IgD-negative memory B cell (primary cell): ENCODE measurements around the gene GPR15. TPM values are rescaled to one million over a fixed set of nuclear protein-coding genes. Genes with fewer than 3 reads are reported as not detected.
A peak's percentile ranks its signal among the peaks of the same experiment; 100 is the strongest.

Source experiments
- H3K27ac Mint-ChIP-seq, 3 donors: one replicate each; pipeline ENCODE4 v1.8.0; 2020 to 2022; ENCODE audit warnings: mild to moderate bottlenecking in 3 of 3, mixed read lengths in 3 of 3, moderate library complexity in 1 of 3
- H3K27me3 Mint-ChIP-seq: one replicate; pipeline ENCODE4 v1.8.0; 2021; ENCODE audit warnings: mixed read lengths
- H3K36me3 Mint-ChIP-seq: one replicate; pipeline ENCODE4 v1.8.0; 2020; ENCODE audit warnings: mild to moderate bottlenecking, mixed read lengths
- H3K4me1 Mint-ChIP-seq, 3 donors: one replicate each; pipeline ENCODE4 v1.8.0; 2020 to 2022; ENCODE audit warnings: mixed read lengths in 3 of 3, mild to moderate bottlenecking in 1 of 3
- H3K4me3 Mint-ChIP-seq, 4 donors: one replicate each; pipeline ENCODE4 v1.8.0; 2020 to 2022; ENCODE audit warnings: mild to moderate bottlenecking in 4 of 4, mixed read lengths in 4 of 4, moderate library complexity in 3 of 4
- H3K9me3 Mint-ChIP-seq, 3 donors: one replicate each; pipeline ENCODE4 v1.8.0; 2020 to 2021; ENCODE audit warnings: mixed read lengths in 3 of 3, mild to moderate bottlenecking in 1 of 3
- polyA plus RNA-seq: library from polyadenylated mRNA; unstranded; fragments of 300-500 nt; fragmentation: Illumina TruSeq; gene quantifications from one replicate; pipeline ENCODE4 v1.2.3, GENCODE V29; 2021

The GPR15 gene
- polyA plus RNA-seq = 3.1 TPM

DNA sequence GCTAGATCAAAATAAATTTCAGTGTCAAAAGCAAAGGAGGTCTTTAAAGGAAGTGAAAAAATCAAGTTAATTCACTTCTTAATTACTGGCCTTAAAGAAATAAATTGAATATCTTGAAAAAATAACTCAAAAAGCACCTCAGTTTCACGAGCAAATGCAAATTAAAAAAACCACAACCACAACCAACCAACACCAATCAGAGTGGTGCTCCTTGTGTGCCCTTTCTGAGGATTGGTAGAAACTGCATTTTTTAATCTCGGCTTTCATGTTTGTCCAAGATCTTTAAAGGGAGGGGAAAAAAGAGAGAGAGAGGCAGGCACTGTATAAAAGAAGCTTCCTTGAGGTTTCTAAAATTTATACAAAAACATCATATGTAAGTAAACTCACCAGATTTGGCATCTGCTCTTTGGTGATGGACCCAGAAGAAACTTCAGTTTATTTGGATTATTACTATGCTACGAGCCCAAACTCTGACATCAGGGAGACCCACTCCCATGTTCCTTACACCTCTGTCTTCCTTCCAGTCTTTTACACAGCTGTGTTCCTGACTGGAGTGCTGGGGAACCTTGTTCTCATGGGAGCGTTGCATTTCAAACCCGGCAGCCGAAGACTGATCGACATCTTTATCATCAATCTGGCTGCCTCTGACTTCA, at the start of gene GPR15:
GPR15 (plus strand) TSS at position 357 of the 653 bp plus-strand sequence; CDS start at position 413, 56 bp downstream.
- Mint-ChIP-seq H3K27me3 (no peaks in the 10 kb centered on the region), H3K36me3 (no peaks in the 10 kb centered on the region), H3K4me1 (peaks cover 9 to 12% (median 11%) of the 10 kb centered on the region in 3 donors), H3K9me3 (no peaks in the 10 kb centered on the region), H3K27ac (peak within 1 kb of the TSS; percentile 0 to 74 (median 48)), H3K4me3 (peak within 1 kb of the TSS; percentile 53 to 85 (median 76))

DNA sequence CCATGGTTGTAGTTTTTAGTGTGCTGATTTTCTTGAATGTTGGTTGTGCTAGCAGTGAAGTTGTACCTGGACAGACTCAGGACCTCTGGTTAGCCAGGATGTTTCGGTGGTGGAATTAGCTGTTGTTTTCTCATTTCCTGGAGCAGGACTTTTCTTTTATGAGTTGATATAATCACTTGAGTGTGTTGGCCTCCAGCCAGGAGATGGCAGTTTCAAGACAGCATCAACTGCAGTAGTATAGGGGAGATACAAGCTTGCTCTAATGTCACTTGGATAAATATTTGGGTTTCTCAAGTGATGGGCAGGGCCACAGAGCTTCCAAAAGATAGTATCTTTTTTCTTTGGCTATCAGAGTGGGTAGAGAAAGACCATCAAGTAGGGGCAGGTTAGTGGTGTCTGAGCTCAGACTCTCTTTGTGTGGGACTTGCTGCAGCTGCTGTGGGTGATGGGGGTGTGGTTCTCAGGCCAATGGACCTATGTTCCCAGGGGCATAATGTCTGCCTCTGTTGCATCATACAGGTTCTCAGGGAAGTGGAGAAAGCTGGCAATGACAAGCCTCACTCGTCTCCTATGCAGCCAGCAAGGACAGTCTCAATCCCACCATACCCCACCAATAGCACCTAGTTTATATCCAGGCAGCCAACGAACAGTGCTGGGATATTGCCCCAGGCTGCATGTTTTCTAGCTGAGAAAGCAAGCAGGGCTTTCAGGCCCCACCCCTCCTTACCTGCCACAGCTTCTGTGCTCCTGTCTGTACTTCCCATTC, 48.9 kb upstream of the GPR15 start:
- H3K9me3 Mint-ChIP-seq = peaks cover 15 to 39% (median 18%) of the 10 kb centered on the region in 3 donors

GRCh38 chr3:98483626-98484025, 48.2 kb upstream of the GPR15 start:
- Mint-ChIP-seq H3K27me3 (peaks cover 15% of the 10 kb centered on the region), H3K4me3 (no peak overlapping the region), H3K9me3 (peaks cover 15 to 46% (median 21%) of the 10 kb centered on the region in 3 donors), H3K4me1 (no peaks in the 10 kb centered on the region), H3K27ac (no peak overlapping the region), H3K36me3 (peaks cover 2% of the 10 kb centered on the region)

More for the DNA sequence above, 48.9 kb upstream of the GPR15 start:
- no peak overlapping the region for H3K4me3 Mint-ChIP-seq
- no peaks in the 10 kb centered on the region for H3K4me1 Mint-ChIP-seq
- H3K27me3 Mint-ChIP-seq = peaks cover 14% of the 10 kb centered on the region
- peaks cover 2% of the 10 kb centered on the region for H3K36me3 Mint-ChIP-seq
- H3K27ac Mint-ChIP-seq = peak overlapping the region in 1 of 3 donors; percentile 63

DNA sequence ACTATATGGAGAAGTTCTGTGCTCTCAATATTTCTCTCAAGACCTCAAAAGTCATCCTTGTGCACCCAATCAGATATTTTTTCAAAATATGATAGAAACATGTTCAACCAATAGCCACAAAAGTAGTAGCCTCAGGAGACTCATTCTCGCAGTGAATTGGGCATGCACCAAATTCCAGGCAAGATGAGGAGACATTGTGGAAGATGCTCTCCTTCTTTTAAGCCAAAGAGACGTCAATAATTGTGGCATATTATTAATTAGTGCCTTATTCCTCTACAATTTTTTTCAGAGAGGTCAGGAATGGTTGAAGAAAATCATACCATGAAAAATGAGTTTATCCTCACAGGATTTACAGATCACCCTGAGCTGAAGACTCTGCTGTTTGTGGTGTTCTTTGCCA, 34.4 kb upstream of the GPR15 start, which contains the start of gene OR5K2:
OR5K2 (plus strand) TSS at position 301 of the 400 bp plus-strand sequence; CDS start at position 301, 0 bp downstream.
- H3K36me3 Mint-ChIP-seq = peaks cover 3% of the 10 kb centered on the region
- peaks cover 0 to 2% (median 0%) of the 10 kb centered on the region in 3 donors for H3K4me1 Mint-ChIP-seq
- H3K9me3 Mint-ChIP-seq = no peaks in the 10 kb centered on the region
- peaks cover 2% of the 10 kb centered on the region for H3K27me3 Mint-ChIP-seq
- H3K27ac Mint-ChIP-seq = no peak within 1 kb of the TSS
- H3K4me3 Mint-ChIP-seq = no peak within 1 kb of the TSS

DNA sequence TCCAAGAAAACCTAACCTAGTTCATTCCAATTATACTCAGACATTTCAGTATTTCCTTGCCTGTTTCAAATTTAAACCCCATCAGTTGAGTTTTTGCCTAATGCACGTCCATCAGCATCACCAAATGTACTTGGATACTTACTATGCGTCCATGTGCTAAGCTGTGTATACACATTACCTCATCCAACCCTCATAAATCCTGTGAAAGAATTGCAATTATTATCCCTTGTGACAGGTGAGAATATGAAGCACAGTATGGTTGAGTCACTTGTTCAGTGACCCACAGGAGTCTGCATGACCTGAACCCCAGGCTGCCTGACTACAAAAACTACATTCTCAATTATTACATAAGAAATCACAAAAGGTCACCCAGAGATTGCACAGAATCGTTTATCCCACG, 31.8 kb upstream of the GPR15 start:
- Mint-ChIP-seq H3K9me3 (no peaks in the 10 kb centered on the region), H3K4me3 (no peak overlapping the region), H3K36me3 (peaks cover 3% of the 10 kb centered on the region), H3K27me3 (peaks cover 2% of the 10 kb centered on the region), H3K27ac (no peak overlapping the region), H3K4me1 (peaks cover 0 to 6% (median 0%) of the 10 kb centered on the region in 3 donors)

GRCh38 chr3:98501270-98501669, 30.5 kb upstream of the GPR15 start:
- Mint-ChIP-seq H3K4me1 (peaks cover 0 to 6% (median 0%) of the 10 kb centered on the region in 3 donors), H3K4me3 (no peak overlapping the region), H3K27me3 (peaks cover 2% of the 10 kb centered on the region), H3K9me3 (no peaks in the 10 kb centered on the region), H3K36me3 (peaks cover 3% of the 10 kb centered on the region), H3K27ac (no peak overlapping the region)

DNA sequence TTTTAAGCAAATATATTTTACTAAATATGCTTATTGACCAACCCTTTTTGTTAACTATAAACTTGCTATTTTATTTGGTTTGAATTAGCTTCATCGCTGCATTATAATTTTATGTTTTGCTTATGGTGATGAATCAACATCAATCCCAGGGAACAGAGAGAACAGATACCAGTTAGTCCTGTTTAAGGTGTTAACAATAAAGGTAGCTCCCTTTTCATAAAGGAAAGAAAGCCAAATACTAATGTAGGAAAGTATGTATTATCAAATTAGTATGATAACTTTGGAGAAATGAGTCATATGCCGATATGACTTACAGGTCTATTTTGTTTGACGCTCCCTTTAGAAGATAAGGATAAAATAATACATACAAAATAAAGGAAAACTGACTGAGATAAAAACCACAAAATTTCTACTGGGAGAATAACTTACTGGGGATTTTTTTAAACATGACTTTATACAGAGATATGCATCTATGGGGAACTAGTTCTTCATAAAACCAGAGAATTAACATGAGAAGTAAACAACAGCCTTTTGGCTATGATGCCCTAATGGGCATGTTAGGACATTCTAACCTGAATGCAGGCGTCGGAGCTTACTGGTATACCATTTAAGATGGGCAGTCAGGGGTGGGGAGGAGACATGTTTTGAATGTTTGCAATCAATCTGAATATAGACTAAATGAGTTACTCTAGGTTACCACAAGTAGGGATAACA, 29.8 kb upstream of the GPR15 start:
- Mint-ChIP-seq H3K9me3 (no peaks in the 10 kb centered on the region), H3K27me3 (peaks cover 2% of the 10 kb centered on the region), H3K27ac (peak overlapping the region in 1 of 3 donors; percentile 61), H3K4me1 (peaks cover 0 to 6% (median 0%) of the 10 kb centered on the region in 3 donors), H3K36me3 (peaks cover 7% of the 10 kb centered on the region), H3K4me3 (no peak overlapping the region)

DNA sequence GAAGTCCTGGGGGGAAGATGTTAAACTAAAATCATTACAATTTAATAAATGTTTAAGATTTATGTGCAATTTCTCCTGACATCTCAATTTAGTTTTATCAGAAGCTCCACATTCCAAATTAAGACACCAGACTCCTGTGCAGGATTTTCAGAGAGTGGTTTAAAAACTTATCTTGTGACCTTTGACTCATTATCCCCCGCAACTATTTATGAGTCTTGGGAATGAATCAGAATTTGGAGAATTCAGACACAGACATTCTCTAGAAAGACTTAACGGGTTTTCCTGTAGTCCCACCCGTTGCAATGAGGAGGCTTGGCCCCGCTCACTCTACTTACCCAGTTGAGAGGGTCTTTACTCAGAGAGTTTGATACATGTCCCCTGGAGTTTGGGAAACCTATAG, 27.2 kb upstream of the GPR15 start:
- H3K27ac Mint-ChIP-seq = no peak overlapping the region
- H3K27me3 Mint-ChIP-seq = no peaks in the 10 kb centered on the region

GRCh38 chr3:98508582-98508981, 23.2 kb upstream of the GPR15 start:
- Mint-ChIP-seq H3K27ac (no peak overlapping the region), H3K4me1 (peaks cover 0 to 9% (median 2%) of the 10 kb centered on the region in 3 donors), H3K4me3 (no peak overlapping the region), H3K9me3 (no peaks in the 10 kb centered on the region), H3K27me3 (no peaks in the 10 kb centered on the region), H3K36me3 (peaks cover 7% of the 10 kb centered on the region)

More for the DNA sequence above, 27.2 kb upstream of the GPR15 start:
- H3K4me1 Mint-ChIP-seq = peaks cover 0 to 6% (median 0%) of the 10 kb centered on the region in 3 donors
- no peak overlapping the region for H3K4me3 Mint-ChIP-seq
- no peaks in the 10 kb centered on the region for H3K9me3 Mint-ChIP-seq
- H3K36me3 Mint-ChIP-seq = peaks cover 7% of the 10 kb centered on the region

GRCh38 chr3:98512576-98512975, 19.2 kb upstream of the GPR15 start:
- Mint-ChIP-seq H3K36me3 (peaks cover 8% of the 10 kb centered on the region), H3K9me3 (no peaks in the 10 kb centered on the region), H3K4me3 (no peak overlapping the region), H3K27ac (no peak overlapping the region), H3K27me3 (no peaks in the 10 kb centered on the region), H3K4me1 (peaks cover 0 to 9% (median 0%) of the 10 kb centered on the region in 3 donors)

DNA sequence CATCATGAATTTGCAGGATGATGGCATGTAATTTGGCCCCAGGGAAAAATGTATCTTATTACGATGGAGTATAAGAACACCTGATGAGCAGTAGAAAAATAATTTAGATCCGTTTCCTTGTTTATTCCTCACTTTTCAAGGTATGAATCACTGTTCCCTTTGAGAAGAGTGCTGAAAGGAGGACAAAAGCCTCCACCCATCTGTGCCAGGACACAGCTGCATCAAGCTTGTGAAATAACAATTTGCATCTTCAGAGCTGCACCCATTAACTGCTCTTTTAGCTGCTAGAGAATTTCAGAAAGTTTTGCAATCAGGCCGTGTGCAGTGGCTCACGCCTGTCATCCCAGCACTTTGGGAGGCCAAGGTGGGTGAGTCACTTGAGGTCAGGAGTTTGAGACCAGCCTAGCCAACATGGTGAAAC, 18.7 kb upstream of the GPR15 start:
- Mint-ChIP-seq H3K9me3 (no peaks in the 10 kb centered on the region), H3K4me3 (no peak overlapping the region), H3K36me3 (peaks cover 8% of the 10 kb centered on the region), H3K27ac (no peak overlapping the region), H3K27me3 (no peaks in the 10 kb centered on the region), H3K4me1 (peaks cover under 1 to 9% (median 1%) of the 10 kb centered on the region in 3 donors)

DNA sequence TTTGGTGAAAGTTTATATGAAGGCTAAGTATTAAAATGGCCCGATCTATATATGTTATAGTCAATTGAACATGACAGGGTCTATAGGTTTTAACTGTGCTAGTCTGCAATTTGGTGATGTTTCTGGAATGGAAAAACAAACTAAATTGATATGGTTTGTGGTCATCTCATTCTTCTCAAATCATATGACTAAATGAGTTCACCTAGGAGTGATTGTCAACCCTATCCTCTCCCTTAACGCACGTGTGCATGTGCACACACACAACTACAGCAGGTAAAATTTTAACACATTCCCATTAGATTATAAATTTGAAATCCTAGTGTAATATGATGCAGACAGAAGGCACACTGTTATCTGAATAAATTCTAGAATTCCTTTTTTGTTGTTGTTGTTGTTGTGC, 18.0 kb upstream of the GPR15 start:
- Mint-ChIP-seq H3K9me3 (no peaks in the 10 kb centered on the region), H3K4me1 (peaks cover 5 to 9% (median 7%) of the 10 kb centered on the region in 3 donors), H3K27me3 (no peaks in the 10 kb centered on the region), H3K36me3 (peaks cover 6% of the 10 kb centered on the region), H3K4me3 (no peak overlapping the region), H3K27ac (no peak overlapping the region)

DNA sequence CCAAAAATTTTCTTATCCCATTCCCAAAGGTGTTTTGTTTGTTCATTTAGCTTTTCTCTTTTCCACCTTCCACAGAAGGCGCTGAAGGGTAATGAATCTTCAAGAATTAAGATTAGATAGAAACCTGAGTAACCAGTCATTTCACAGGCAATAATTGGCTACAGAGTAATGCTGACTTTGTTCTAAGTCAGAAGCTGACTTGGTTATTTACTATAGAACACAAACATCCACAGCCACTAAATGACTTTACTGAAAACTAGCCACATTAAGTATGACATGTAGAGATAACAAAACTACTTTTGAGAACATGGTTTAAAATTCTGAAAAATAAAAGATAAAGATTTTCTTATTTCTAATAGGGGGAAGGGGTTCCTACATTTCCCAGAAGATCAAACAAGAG, 16.8 kb upstream of the GPR15 start:
- H3K4me1 Mint-ChIP-seq = peaks cover 9 to 15% (median 13%) of the 10 kb centered on the region in 3 donors
- H3K4me3 Mint-ChIP-seq = no peak overlapping the region
- H3K27me3 Mint-ChIP-seq = no peaks in the 10 kb centered on the region
- no peaks in the 10 kb centered on the region for H3K9me3 Mint-ChIP-seq
- peaks cover 8% of the 10 kb centered on the region for H3K36me3 Mint-ChIP-seq
- H3K27ac Mint-ChIP-seq = no peak overlapping the region

- Mint-ChIP-seq H3K27me3 (no peaks in the 10 kb centered on the region), H3K36me3 (peaks cover 10% of the 10 kb centered on the region), H3K4me3 (peak overlapping the region in 1 of 4 donors; percentile 71), H3K4me1 (peaks cover 10 to 33% (median 32%) of the 10 kb centered on the region in 3 donors), H3K9me3 (no peaks in the 10 kb centered on the region), H3K27ac (peak overlapping the region in 1 of 3 donors; percentile 77)
These were observed 13.0 kb upstream of the GPR15 start for GRCh38 chr3:98518816-98519215.

GRCh38 chr3:98519351-98519750, 12.4 kb upstream of the GPR15 start:
- peaks cover 10 to 33% (median 32%) of the 10 kb centered on the region in 3 donors for H3K4me1 Mint-ChIP-seq
- H3K36me3 Mint-ChIP-seq = peaks cover 10% of the 10 kb centered on the region
- peak overlapping the region in 1 of 3 donors; percentile 77 for H3K27ac Mint-ChIP-seq
- no peaks in the 10 kb centered on the region for H3K9me3 Mint-ChIP-seq
- H3K27me3 Mint-ChIP-seq = no peaks in the 10 kb centered on the region
- peak overlapping the region in 1 of 4 donors; percentile 71 for H3K4me3 Mint-ChIP-seq
